Esophagus muscularis mucosa (tissue), 4 donors: ENCODE data around the gene USP22. TPM values are rescaled to one million over a fixed set of nuclear protein-coding genes. Genes with fewer than 3 reads are reported as not detected.

Experiments used
- DNase-seq: peaks from one replicate; pipeline ENCODE4 v3.0.0-alpha.2; 2017; ENCODE audit errors: extremely low spot score
- H3K27ac ChIP-seq, 4 donors: fragments of 200-600 bp; sonication (generic); replicated peaks in 1 of 4; 1 replicate in 3 of 4; 2 replicates in 1 of 4; pipeline ENCODE4 v1.5.1; 2016 to 2019; ENCODE audit warnings: mild to moderate bottlenecking in 1 of 4
- H3K27me3 ChIP-seq, 4 donors: fragments of 200-600 bp; sonication (generic); one replicate each; pipeline versions ENCODE4 v1.5.1 to v1.6.0; 2016 to 2019
- H3K36me3 ChIP-seq, 4 donors: fragments of 200-600 bp; sonication (generic); one replicate each; pipeline ENCODE4 v1.5.1; 2016 to 2019
- H3K4me1 ChIP-seq, 4 donors: fragments of 200-600 bp; sonication (generic); one replicate each; pipeline ENCODE4 v1.5.1; 2016 to 2019
- H3K4me3 ChIP-seq, 4 donors: fragments of 200-600 bp; sonication (generic); 1 replicate in 2 of 4; 2 replicates in 2 of 4; pipeline ENCODE4 v1.5.1; 2016 to 2019; ENCODE audit warnings: mild to moderate bottlenecking in 4 of 4, moderate library complexity in 1 of 4
- H3K9me3 ChIP-seq, 4 donors: fragments of 200-600 bp; sonication (generic); 1 replicate in 3 of 4; 2 replicates in 1 of 4; pipeline ENCODE4 v1.5.1; 2016 to 2019
- EP300 ChIP-seq: sonication (generic); formaldehyde crosslinking; IDR thresholded peaks from one replicate; pipeline ENCODE4 v1.6.1; 2017; ENCODE audit warnings: antibody characterized with exemption
- POLR2A ChIP-seq: fragments of 450-650 bp; IDR thresholded peaks from one replicate; pipeline ENCODE4 v1.6.1; 2017; ENCODE audit warnings: antibody characterized with exemption, moderate library complexity, mild to moderate bottlenecking, low read depth
- POLR2AphosphoS5 ChIP-seq, 2 donors: sonication (generic); formaldehyde crosslinking; IDR thresholded peaks; one replicate each; pipeline ENCODE4 v1.6.1; 2017; ENCODE audit warnings: antibody characterized with exemption in 2 of 2
- WGBS: methylation state at CpG from one replicate; pipeline ENCODE4 v1.1.5; 2018; 5-methylcytosine and 5-hydroxymethylcytosine counted together
- intact Hi-C: fragments of 100-400 bp; cut with DNase I; formaldehyde crosslinking; loops from one replicate; pipeline ENCODE4 v1.15.1; 2023
- total RNA-seq, 4 donors: library from RNA; depleted of rRNA; stranded (reverse); fragments of >200 nt; gene quantifications; one replicate each; pipeline versions ENCODE4 v1.1.0 to v1.2.1, GENCODE V29; 2016
- TF ChIP-seq, protein P1 (sequence below), 3 experiments: fragments of 200-600 bp in 2 of 3; fragments of 450-650 bp in 1 of 3; sonication (generic) in 2 of 3; IDR thresholded peaks; one replicate each; pipeline ENCODE4 v1.5.1; 2017 to 2019; ENCODE audit warnings: antibody characterized with exemption in 3 of 3, mild to moderate bottlenecking in 2 of 3, moderate library complexity in 1 of 3

Gene USP22
- total RNA-seq, 4 donors from 2014 or later, result 78.5 to 135 (median 112) TPM

DNA sequence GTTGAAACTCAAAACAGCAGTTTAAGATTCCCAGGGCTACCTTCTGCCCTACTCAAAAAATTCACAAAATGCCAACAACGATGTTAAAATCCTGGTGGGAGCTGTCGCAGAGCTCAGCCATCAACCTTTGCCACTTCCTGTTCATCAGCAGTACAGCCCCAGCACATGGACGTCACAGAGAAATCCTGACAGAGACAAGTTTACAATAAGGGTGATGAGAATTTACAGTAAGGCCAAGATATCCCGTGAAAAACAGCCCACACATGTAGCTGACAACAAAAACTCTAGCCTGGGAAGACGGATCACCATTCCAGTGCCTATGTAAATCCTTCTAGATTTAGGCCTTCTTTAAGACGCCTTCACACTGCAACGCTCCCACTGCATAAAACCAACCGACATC is 18.8 kb downstream of the USP22 start:
- TF ChIP-seq POLR2A (no peak), EP300 (peak; percentile 42)
- peaks cover 10 to 83% (median 56%) of the 10 kb centered on the region in 4 donors for H3K36me3 ChIP-seq
- peak overlapping the region; percentile 62 to 82 (median 73) for H3K27ac ChIP-seq
- WGBS, result 44% methylated on average over 6 of the region's 8 CpGs
- H3K4me3 ChIP-seq, result no peak overlapping the region
- DNase-seq, result no peak
- peaks cover 41 to 94% (median 88%) of the 10 kb centered on the region in 4 donors for H3K4me1 ChIP-seq
- H3K27me3 ChIP-seq, result no peaks in the 10 kb centered on the region
- no peaks in the 10 kb centered on the region for H3K9me3 ChIP-seq
- intact Hi-C loops, result no loop called here

DNA sequence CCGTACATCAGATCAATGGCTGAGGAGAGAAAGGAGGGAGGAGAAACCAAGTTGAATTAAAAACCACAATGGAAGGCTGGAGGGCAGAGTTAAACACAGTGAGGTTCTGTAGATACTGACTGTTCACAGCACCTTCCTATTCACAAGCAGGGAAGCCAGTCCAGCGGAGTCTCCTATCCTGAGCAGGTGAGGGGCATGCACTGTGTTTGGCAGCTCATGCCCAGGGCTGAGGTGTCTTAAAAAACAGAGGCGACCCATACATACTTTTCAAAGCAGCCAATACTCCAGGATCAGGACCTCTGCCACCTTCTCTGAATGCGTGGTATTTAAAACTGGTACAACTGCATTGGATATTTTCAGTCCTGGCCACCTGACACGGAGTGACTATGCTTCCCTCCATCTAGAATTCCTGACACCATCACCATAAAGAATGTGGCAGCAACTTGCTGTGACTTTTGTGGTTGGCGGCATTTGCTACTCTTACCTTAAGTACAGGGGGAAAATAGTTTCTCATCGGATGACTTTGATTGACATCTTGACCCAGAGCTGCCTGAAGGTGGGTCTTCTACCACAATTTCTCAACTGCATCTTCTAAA is 21.5 kb downstream of the USP22 start:
- WGBS, result 83% methylated on average over 7 of the region's 7 CpGs
- H3K9me3 ChIP-seq, result no peaks in the 10 kb centered on the region
- TF ChIP-seq EP300, result no peak
- TF ChIP-seq POLR2A, result no peak
- no peak for TF ChIP-seq POLR2AphosphoS5 (IDR thresholded peaks at IDR 0.05)
- TF ChIP-seq, protein P1, sequence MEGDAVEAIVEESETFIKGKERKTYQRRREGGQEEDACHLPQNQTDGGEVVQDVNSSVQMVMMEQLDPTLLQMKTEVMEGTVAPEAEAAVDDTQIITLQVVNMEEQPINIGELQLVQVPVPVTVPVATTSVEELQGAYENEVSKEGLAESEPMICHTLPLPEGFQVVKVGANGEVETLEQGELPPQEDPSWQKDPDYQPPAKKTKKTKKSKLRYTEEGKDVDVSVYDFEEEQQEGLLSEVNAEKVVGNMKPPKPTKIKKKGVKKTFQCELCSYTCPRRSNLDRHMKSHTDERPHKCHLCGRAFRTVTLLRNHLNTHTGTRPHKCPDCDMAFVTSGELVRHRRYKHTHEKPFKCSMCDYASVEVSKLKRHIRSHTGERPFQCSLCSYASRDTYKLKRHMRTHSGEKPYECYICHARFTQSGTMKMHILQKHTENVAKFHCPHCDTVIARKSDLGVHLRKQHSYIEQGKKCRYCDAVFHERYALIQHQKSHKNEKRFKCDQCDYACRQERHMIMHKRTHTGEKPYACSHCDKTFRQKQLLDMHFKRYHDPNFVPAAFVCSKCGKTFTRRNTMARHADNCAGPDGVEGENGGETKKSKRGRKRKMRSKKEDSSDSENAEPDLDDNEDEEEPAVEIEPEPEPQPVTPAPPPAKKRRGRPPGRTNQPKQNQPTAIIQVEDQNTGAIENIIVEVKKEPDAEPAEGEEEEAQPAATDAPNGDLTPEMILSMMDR (IDR thresholded peaks at IDR 0.05), result no peak
- H3K4me1 ChIP-seq, result peaks cover 33 to 86% (median 81%) of the 10 kb centered on the region in 4 donors
- DNase-seq, result no peak
- peaks cover 26 to 88% (median 63%) of the 10 kb centered on the region in 4 donors for H3K36me3 ChIP-seq
- intact Hi-C loops, result no loop called here
- H3K27me3 ChIP-seq, result no peaks in the 10 kb centered on the region
- H3K27ac ChIP-seq, result peak overlapping the region; percentile 70 to 82 (median 74)
- no peak overlapping the region for H3K4me3 ChIP-seq

DNA sequence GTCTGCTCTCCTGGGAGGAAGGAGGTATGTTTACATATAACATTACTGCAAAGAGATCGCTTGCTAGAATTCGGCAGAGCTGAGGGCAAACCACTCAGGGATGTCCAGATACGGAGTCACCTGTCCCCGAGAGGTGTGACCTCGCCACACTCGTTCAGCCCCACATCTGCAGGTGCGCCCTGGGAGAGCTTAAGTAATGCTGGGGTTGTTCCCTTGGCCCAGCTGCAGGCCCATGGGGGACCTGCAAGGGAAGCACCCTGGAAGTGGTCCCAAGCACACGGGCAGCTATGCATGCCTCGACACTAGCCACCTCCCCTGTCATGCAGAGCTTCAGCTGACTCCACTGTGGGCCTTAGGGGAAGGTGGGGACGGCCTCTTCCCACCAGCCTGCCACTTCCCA is 22.2 kb downstream of the USP22 start:
- Histone ChIP-seq H3K4me1 (peaks cover 33 to 81% (median 78%) of the 10 kb centered on the region in 4 donors), H3K9me3 (no peaks in the 10 kb centered on the region), H3K27me3 (no peaks in the 10 kb centered on the region), H3K27ac (peak overlapping the region; percentile 70 to 82 (median 74)), H3K36me3 (peaks cover 33 to 88% (median 63%) of the 10 kb centered on the region in 4 donors), H3K4me3 (no peak overlapping the region)
- WGBS, result 45% methylated on average over 4 of the region's 10 CpGs
- TF ChIP-seq POLR2AphosphoS5 (IDR thresholded peaks at IDR 0.05) (no peak), POLR2A (no peak), EP300 (no peak)
- TF ChIP-seq, protein P1 (IDR thresholded peaks at IDR 0.05), result no peak
- intact Hi-C loops, result no loop called here
- no peak for DNase-seq

DNA sequence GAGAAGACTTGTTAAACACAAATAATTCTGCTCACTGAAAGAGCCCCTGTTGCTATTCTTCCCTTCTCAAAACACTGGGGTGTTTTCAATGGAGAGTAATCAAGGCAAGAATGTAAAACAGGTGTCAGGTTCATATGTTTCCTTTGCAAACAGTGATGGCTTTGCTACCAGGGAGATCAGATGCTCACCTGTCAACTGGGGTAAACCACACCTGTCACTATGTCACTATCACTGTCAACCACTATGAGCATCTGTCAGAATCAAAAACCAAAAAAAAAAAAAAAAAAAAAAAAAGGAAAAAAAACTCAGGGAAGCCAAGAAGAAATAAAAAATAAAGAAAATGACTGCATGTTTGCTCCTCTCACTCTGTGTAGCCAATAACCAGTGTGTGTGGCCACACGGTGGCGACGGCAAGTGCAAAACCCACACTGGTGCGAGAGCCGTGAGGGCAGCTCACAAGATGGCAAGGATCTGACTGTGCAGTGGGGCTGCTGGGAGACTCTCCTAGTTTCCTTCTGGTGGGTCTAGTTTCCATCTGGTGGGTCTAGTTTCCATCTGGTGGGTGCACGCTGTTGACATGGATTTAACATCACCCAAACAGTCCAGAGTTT is 22.7 kb downstream of the USP22 start:
- peaks cover 33 to 77% (median 74%) of the 10 kb centered on the region in 4 donors for H3K4me1 ChIP-seq
- TF ChIP-seq EP300, result no peak
- TF ChIP-seq POLR2AphosphoS5 (IDR thresholded peaks at IDR 0.05), result peak in 1 of 2 donors; percentile 56
- TF ChIP-seq POLR2A, result no peak
- TF ChIP-seq, protein P1 (IDR thresholded peaks at IDR 0.05), result peak; percentile 43 to 49 (median 45)
- H3K27ac ChIP-seq, result peak overlapping the region; percentile 70 to 82 (median 74)
- no peak for DNase-seq
- no peak overlapping the region for H3K4me3 ChIP-seq
- WGBS, result 40% methylated on average over 6 of the region's 6 CpGs
- H3K27me3 ChIP-seq, result no peaks in the 10 kb centered on the region
- H3K9me3 ChIP-seq, result no peaks in the 10 kb centered on the region
- H3K36me3 ChIP-seq, result peaks cover 38 to 89% (median 66%) of the 10 kb centered on the region in 4 donors
- intact Hi-C loops, result no loop called here

DNA sequence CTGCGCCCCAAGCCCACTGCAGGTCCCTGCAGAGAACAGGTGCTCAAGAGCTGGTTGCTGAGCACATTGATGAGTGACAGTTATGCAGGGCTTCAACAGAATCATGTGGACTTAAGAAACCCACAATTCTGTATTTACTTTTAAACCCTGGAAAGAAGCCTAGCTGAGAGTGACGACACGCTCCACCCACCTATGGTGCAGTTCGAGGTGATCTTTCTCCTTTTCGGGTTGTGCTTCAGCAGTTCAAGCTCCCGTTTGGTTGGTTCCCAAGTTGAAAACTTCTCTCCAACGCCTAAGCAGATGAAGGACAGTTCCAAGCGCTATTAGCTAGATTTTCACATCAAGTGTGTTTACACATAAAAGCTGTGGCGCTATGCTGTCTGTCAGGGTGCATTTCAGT is 23.9 kb downstream of the USP22 start:
- intact Hi-C loops, result no loop called here
- TF ChIP-seq POLR2AphosphoS5 (IDR thresholded peaks at IDR 0.05) (peak; percentile 44 to 84), EP300 (no peak)
- Histone ChIP-seq H3K9me3 (no peaks in the 10 kb centered on the region), H3K27ac (peak overlapping the region; percentile 70 to 82 (median 74)), H3K4me3 (no peak overlapping the region), H3K4me1 (peaks cover 23 to 74% (median 70%) of the 10 kb centered on the region in 4 donors), H3K27me3 (no peaks in the 10 kb centered on the region), H3K36me3 (peaks cover 44 to 92% (median 76%) of the 10 kb centered on the region in 4 donors)
- 64% methylated on average over 9 of the region's 9 CpGs for WGBS
- DNase-seq, result no peak
